Astrocyte of the spinal cord (primary cell): ENCODE measurements around the gene DCLK1.

Experiments used
- DNase-seq: peaks from one replicate; pipeline ENCODE4 v3.0.0; 2011; ENCODE audit warnings: low read depth, low spot score
- H3K4me3 ChIP-seq: 2 replicates; pipeline ENCODE4 v1.5.1; 2011; ENCODE audit warnings: low read depth, mild to moderate bottlenecking, low read length, moderate library complexity
- CTCF ChIP-seq: IDR thresholded peaks from 2 replicates; pipeline ENCODE4 v1.5.1; 2012; ENCODE audit warnings: low read depth, mild to moderate bottlenecking, low read length, inconsistent platforms
- in situ Hi-C: cut with HindIII; loops from 2 replicates; pipeline ENCODE4 v1.10.0; 2017; ENCODE audit warnings: low sequenced_read_pairs

DCLK1 gene

GRCh38 chr13:36046672-36047071, 84.5 kb downstream of the DCLK1 start:
- TF ChIP-seq CTCF, result no peak
- H3K4me3 ChIP-seq, result no peak overlapping the region
- in situ Hi-C loops, result no loop called here
- no peak for DNase-seq

- no peak for TF ChIP-seq CTCF
- DNase-seq, result no peak
- in situ Hi-C loops, result no loop called here
- H3K4me3 ChIP-seq, result no peak overlapping the region
These were observed 92.2 kb downstream of the DCLK1 start for GRCh38 chr13:36038785-36039555.

GRCh38 chr13:36033035-36033434, 98.1 kb downstream of the DCLK1 start:
- no peak overlapping the region for H3K4me3 ChIP-seq
- DNase-seq, result no peak
- in situ Hi-C loops, result no loop called here
- no peak for TF ChIP-seq CTCF

- H3K4me3 ChIP-seq, result no peak overlapping the region
- no peak for DNase-seq
- no peak for TF ChIP-seq CTCF
- in situ Hi-C loops, result no loop called here
These were observed 99.7 kb downstream of the DCLK1 start for GRCh38 chr13:36031490-36031889.

GRCh38 chr13:36030670-36031331, 100.4 kb downstream of the DCLK1 start:
- TF ChIP-seq CTCF, result no peak
- DNase-seq, result peak; percentile 95
- in situ Hi-C loops, result no loop called here
- H3K4me3 ChIP-seq, result no peak overlapping the region

GRCh38 chr13:36029166-36029565, 102.0 kb downstream of the DCLK1 start:
- in situ Hi-C loops, result no loop called here
- no peak for TF ChIP-seq CTCF
- H3K4me3 ChIP-seq, result no peak overlapping the region
- DNase-seq, result peak; percentile 92
